Osteocyte (in vitro differentiated cells): Measurements from ENCODE around the gene EIF2A. TPM values are rescaled to one million over a fixed set of nuclear protein-coding genes. Genes with fewer than 3 reads are reported as not detected.
"Not testable (repeated sequence)": the region's sequence is repeated elsewhere in the genome, so short reads cannot be mapped to it uniquely, and the experiment has no call there.

Experiments used
- DNase-seq: peaks from one replicate; pipeline ENCODE4 v3.0.0; 2021; ENCODE audit warnings: mixed read lengths; ENCODE audit not compliant: unreplicated experiment; ENCODE audit errors: extremely low spot score
- H3K27ac Mint-ChIP-seq: one replicate; pipeline ENCODE4 v1.8.0; 2021; ENCODE audit warnings: mild to moderate bottlenecking, mixed read lengths; ENCODE audit not compliant: unreplicated experiment
- H3K27me3 Mint-ChIP-seq: one replicate; pipeline ENCODE4 v1.8.0; 2021; ENCODE audit warnings: mixed read lengths; ENCODE audit not compliant: unreplicated experiment
- H3K36me3 Mint-ChIP-seq: one replicate; pipeline ENCODE4 v1.8.0; 2021; ENCODE audit warnings: mixed read lengths; ENCODE audit not compliant: unreplicated experiment
- H3K4me1 Mint-ChIP-seq: one replicate; pipeline ENCODE4 v1.8.0; 2021; ENCODE audit warnings: mixed read lengths; ENCODE audit not compliant: unreplicated experiment
- H3K4me3 Mint-ChIP-seq: one replicate; pipeline ENCODE4 v1.8.0; 2021; ENCODE audit warnings: mild to moderate bottlenecking, moderate library complexity, mixed read lengths; ENCODE audit not compliant: unreplicated experiment
- H3K9me3 Mint-ChIP-seq: one replicate; pipeline ENCODE4 v1.8.0; 2021; ENCODE audit warnings: mixed read lengths; ENCODE audit not compliant: unreplicated experiment
- CTCF ChIP-seq: fragments of 200-600 bp; sonication (generic); IDR thresholded peaks from 2 replicates; pipeline ENCODE4 v1.5.0; 2021; ENCODE audit warnings: antibody characterized with exemption, mild to moderate bottlenecking, moderate library complexity
- total RNA-seq: library from RNA; stranded (reverse); gene quantifications from 2 replicates; pipeline ENCODE4 v1.2.1, GENCODE V29; 2021

The EIF2A gene
- total RNA-seq, 1 donor from 2014 or later = 66.5 TPM

- H3K9me3 Mint-ChIP-seq = no peaks in the 10 kb centered on the region
- H3K27me3 Mint-ChIP-seq = no peaks in the 10 kb centered on the region
Observed at GRCh38 chr3:150611666-150612065, 65.1 kb downstream of the EIF2A start.

GRCh38 chr3:150612494-150612893, 65.9 kb downstream of the EIF2A start:
- Mint-ChIP-seq H3K27me3 (no peaks in the 10 kb centered on the region), H3K9me3 (no peaks in the 10 kb centered on the region), H3K36me3 (peaks cover 19% of the 10 kb centered on the region), H3K27ac (no peak overlapping the region), H3K4me1 (peaks cover 19% of the 10 kb centered on the region), H3K4me3 (no peak overlapping the region)
- TF ChIP-seq CTCF = no peak
- no peak for DNase-seq

More at GRCh38 chr3:150611666-150612065, 65.1 kb downstream of the EIF2A start:
- no peak for DNase-seq
- Mint-ChIP-seq H3K27ac (no peak overlapping the region), H3K4me3 (no peak overlapping the region), H3K4me1 (peaks cover 26% of the 10 kb centered on the region), H3K36me3 (peaks cover 24% of the 10 kb centered on the region)
- TF ChIP-seq CTCF = no peak

GRCh38 chr3:150613034-150613433, 66.4 kb downstream of the EIF2A start:
- H3K9me3 Mint-ChIP-seq = no peaks in the 10 kb centered on the region
- no peak for TF ChIP-seq CTCF
- no peaks in the 10 kb centered on the region for H3K27me3 Mint-ChIP-seq
- no peak overlapping the region for H3K27ac Mint-ChIP-seq
- no peak for DNase-seq
- peaks cover 14% of the 10 kb centered on the region for H3K4me1 Mint-ChIP-seq
- H3K36me3 Mint-ChIP-seq = peaks cover 14% of the 10 kb centered on the region
- H3K4me3 Mint-ChIP-seq = no peak overlapping the region

- Mint-ChIP-seq H3K36me3 (peaks cover 14% of the 10 kb centered on the region), H3K4me1 (peaks cover 11% of the 10 kb centered on the region), H3K27ac (no peak overlapping the region), H3K4me3 (no peak overlapping the region), H3K27me3 (no peaks in the 10 kb centered on the region), H3K9me3 (no peaks in the 10 kb centered on the region)
- DNase-seq = no peak
- no peak for TF ChIP-seq CTCF
Observed at GRCh38 chr3:150613709-150614480, 67.3 kb downstream of the EIF2A start.

- no peaks in the 10 kb centered on the region for H3K9me3 Mint-ChIP-seq
- H3K36me3 Mint-ChIP-seq = peaks cover 8% of the 10 kb centered on the region
- H3K27me3 Mint-ChIP-seq = no peaks in the 10 kb centered on the region
- DNase-seq = no peak
- no peak overlapping the region for H3K27ac Mint-ChIP-seq
- TF ChIP-seq CTCF = no peak
- no peak overlapping the region for H3K4me3 Mint-ChIP-seq
- H3K4me1 Mint-ChIP-seq = peaks cover 39% of the 10 kb centered on the region
Observed at GRCh38 chr3:150620002-150620689, 73.6 kb downstream of the EIF2A start.

- H3K27me3 Mint-ChIP-seq, H3K4me3 Mint-ChIP-seq, DNase-seq, H3K27ac Mint-ChIP-seq, H3K9me3 Mint-ChIP-seq: not testable (repeated sequence)
- peaks cover 30% of the 10 kb centered on the region for H3K36me3 Mint-ChIP-seq
- H3K4me1 Mint-ChIP-seq = peaks cover 50% of the 10 kb centered on the region
Observed at GRCh38 chr3:150622955-150623354, 76.4 kb downstream of the EIF2A start.
